ENCODE results near the gene IL1B. TPM values are rescaled to one million over a fixed set of nuclear protein-coding genes. Genes with fewer than 3 reads are reported as not detected.

The IL1B gene
- polyA plus RNA-seq, 1 of the 3 experiments (the other 2 are of a cell fraction) = 0.25 TPM

- no peak for TF ChIP-seq CTCF (IDR thresholded peaks at IDR 0.05)
- TF ChIP-seq NRF1 (IDR thresholded peaks at IDR 0.05; ENCODE audit: low read depth, low read length) = no peak
- no peak for TF ChIP-seq FOXM1 (IDR thresholded peaks at IDR 0.05; ENCODE audit: low read depth)
- no peak for TF ChIP-seq RXRA (IDR thresholded peaks at IDR 0.05; ENCODE audit: borderline replicate concordance, low read depth)
- TF ChIP-seq MAX (IDR thresholded peaks at IDR 0.05; ENCODE audit: low read depth) = no peak
- TF ChIP-seq ZBTB33 (IDR thresholded peaks at IDR 0.05; ENCODE audit: borderline replicate concordance, low read depth) = no peak
- no peak for TF ChIP-seq EP300 (IDR thresholded peaks at IDR 0.05; ENCODE audit: borderline replicate concordance in 1 of 2, low read depth in 1 of 2, low read length in 1 of 2)
Observed at GRCh38 chr2:112792419-112792818, 44.2 kb downstream of the IL1B start (continued).

- no peak for DNase-seq
- Histone ChIP-seq H3K79me2 (ENCODE audit: insufficient read depth) (no peaks in the 10 kb centered on the region), H3K27me3 (ENCODE audit: insufficient read depth) (no peaks in the 10 kb centered on the region), H3K4me2 (no peak overlapping the region), H3K27ac (ENCODE audit: low read depth in 2 of 2, low read length in 1 of 2) (no peak overlapping the region), H3K36me3 (replicated peaks in 1 of 2; ENCODE audit: control insufficient read depth in 1 of 2, insufficient read depth in 2 of 2, low read length in 1 of 2) (no peaks in the 10 kb centered on the region), H3K4me1 (ENCODE audit: control insufficient read depth in 1 of 2, insufficient read depth in 2 of 2, low read depth in 1 of 2, low read length in 1 of 2) (0 out of 4 replicates have a peak, but pooled peaks cover 0 to 3% of the 10 kb centered on the region in 2 experiments), H3F3A (replicated peaks; ENCODE audit: insufficient read depth) (peaks cover 4% of the 10 kb centered on the region), H4K20me1 (ENCODE audit: insufficient read depth) (no peaks in the 10 kb centered on the region), H3K9ac (no peak overlapping the region), H3K9me2 (no peaks in the 10 kb centered on the region), H3K4me3 (ENCODE audit: low read depth in 2 of 2, low read length in 1 of 2) (no peak overlapping the region), H2AFZ (ENCODE audit: low read depth) (no peak overlapping the region), H3K9me3 (no peaks in the 10 kb centered on the region)
- POLR2A ChIA-PET = no interaction called here
- TF ChIP-seq CTCF (IDR thresholded peaks at IDR 0.05) = no peak
- TF ChIP-seq RCOR1 (IDR thresholded peaks at IDR 0.05; ENCODE audit: low read length) = no peak
- no peak for TF ChIP-seq SIN3A (IDR thresholded peaks at IDR 0.05; ENCODE audit: borderline replicate concordance, low read depth, low read length)
- TF ChIP-seq GATA2 (CRISPR knock-in tag; IDR thresholded peaks at IDR 0.05) = no peak
- TF ChIP-seq RAD21 (IDR thresholded peaks at IDR 0.05; ENCODE audit: low read length) = no peak
- no peak for TF ChIP-seq EZH2phosphoT487 (IDR thresholded peaks at IDR 0.05; ENCODE audit: borderline replicate concordance, low read depth)
- TF ChIP-seq EP300 (IDR thresholded peaks at IDR 0.05; ENCODE audit: borderline replicate concordance in 1 of 2, low read depth in 1 of 2, low read length in 1 of 2) = no peak
- no peak for TF ChIP-seq IRF3 (IDR thresholded peaks at IDR 0.05; ENCODE audit: low read depth, low read length)
- TF ChIP-seq YY1 (IDR thresholded peaks at IDR 0.05; ENCODE audit: low read depth) = no peak
- no peak for TF ChIP-seq CHD2 (IDR thresholded peaks at IDR 0.05; ENCODE audit: low read length, partially characterized antibody)
- no peak for TF ChIP-seq RXRA (IDR thresholded peaks at IDR 0.05; ENCODE audit: borderline replicate concordance, low read depth)
- TF ChIP-seq ZBTB33 (IDR thresholded peaks at IDR 0.05; ENCODE audit: borderline replicate concordance, low read depth) = no peak
- TF ChIP-seq NRF1 (IDR thresholded peaks at IDR 0.05; ENCODE audit: low read depth, low read length) = no peak
- no peak for TF ChIP-seq MAX (IDR thresholded peaks at IDR 0.05; ENCODE audit: low read depth)
- 89% methylated on average over 3 of the region's 3 CpGs for WGBS (ENCODE audit: low lambda C conversion rate)
- CTCF ChIA-PET = no interaction called here
Observed at GRCh38 chr2:112791693-112792230, 44.8 kb downstream of the IL1B start.
